Measurements from ENCODE around the gene CACNA1I.
A peak's percentile ranks its signal among the peaks of the same experiment; 100 is the strongest.

DNA sequence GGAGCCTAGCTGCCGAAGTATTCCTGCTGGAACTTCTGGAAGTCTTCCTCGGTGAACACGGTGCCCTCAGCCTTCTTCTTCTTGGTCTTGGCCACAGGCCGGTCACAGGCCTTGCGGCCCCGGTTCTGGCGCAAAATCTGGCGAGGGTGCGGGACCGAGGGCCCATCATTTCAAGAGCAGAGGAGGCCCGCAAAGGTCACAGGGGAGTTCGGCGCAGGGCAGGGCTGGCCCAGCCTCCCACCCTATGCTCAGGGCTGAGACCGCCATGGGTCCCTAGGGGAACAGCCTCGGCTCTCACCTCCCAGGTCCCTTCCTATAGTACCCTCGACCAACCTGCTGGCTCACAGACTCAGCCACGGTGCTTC lies 41.1 kb upstream of the CACNA1I start:
- TF ChIP-seq RAD21 (IDR thresholded peaks at IDR 0.05; ENCODE audit: low read depth): no peak
- TF ChIP-seq, protein P1, sequence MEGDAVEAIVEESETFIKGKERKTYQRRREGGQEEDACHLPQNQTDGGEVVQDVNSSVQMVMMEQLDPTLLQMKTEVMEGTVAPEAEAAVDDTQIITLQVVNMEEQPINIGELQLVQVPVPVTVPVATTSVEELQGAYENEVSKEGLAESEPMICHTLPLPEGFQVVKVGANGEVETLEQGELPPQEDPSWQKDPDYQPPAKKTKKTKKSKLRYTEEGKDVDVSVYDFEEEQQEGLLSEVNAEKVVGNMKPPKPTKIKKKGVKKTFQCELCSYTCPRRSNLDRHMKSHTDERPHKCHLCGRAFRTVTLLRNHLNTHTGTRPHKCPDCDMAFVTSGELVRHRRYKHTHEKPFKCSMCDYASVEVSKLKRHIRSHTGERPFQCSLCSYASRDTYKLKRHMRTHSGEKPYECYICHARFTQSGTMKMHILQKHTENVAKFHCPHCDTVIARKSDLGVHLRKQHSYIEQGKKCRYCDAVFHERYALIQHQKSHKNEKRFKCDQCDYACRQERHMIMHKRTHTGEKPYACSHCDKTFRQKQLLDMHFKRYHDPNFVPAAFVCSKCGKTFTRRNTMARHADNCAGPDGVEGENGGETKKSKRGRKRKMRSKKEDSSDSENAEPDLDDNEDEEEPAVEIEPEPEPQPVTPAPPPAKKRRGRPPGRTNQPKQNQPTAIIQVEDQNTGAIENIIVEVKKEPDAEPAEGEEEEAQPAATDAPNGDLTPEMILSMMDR (IDR thresholded peaks at IDR 0.05 in 2 of 3, conservative IDR thresholded peaks at IDR 0.05 in 1 of 3; ENCODE audit: borderline replicate concordance in 1 of 3, insufficient read depth in 1 of 3, low read depth in 2 of 3, low read length in 2 of 3): peak in 1 of 3 experiments; percentile 29; a peak in 1 of 6 replicates
- TF ChIP-seq POLR2AphosphoS5 (IDR thresholded peaks at IDR 0.05; ENCODE audit: low read depth, low read length): no peak
- TF ChIP-seq SP1 (IDR thresholded peaks at IDR 0.05; ENCODE audit: low read depth): no peak
- no peak for TF ChIP-seq POLR2A (IDR thresholded peaks at IDR 0.05; ENCODE audit: borderline replicate concordance, extremely low read depth, insufficient read depth, insufficient read length)
- TF ChIP-seq ELF1 (IDR thresholded peaks at IDR 0.05; ENCODE audit: borderline replicate concordance, low read depth): no peak
- no peak for TF ChIP-seq REST (IDR thresholded peaks at IDR 0.05; ENCODE audit: low read depth)
- no peak for TF ChIP-seq EZH2 (IDR thresholded peaks at IDR 0.05)
